Fibroblast of pulmonary artery (primary cell): ENCODE data around the gene CIROP.

Experiments
- DNase-seq: peaks from one replicate; pipeline ENCODE4 v3.0.0-alpha.2; 2010; ENCODE audit warnings: low read depth
- H3K4me3 ChIP-seq: replicated peaks from 2 replicates; pipeline ENCODE4 v1.5.1; 2011; ENCODE audit warnings: low read depth, mild to moderate bottlenecking, control low read depth, low read length, moderate library complexity
- CTCF ChIP-seq: IDR thresholded peaks from 2 replicates; pipeline ENCODE4 v1.5.1; 2011; ENCODE audit warnings: mild to moderate bottlenecking, control low read depth, low read length, inconsistent platforms; ENCODE audit errors: missing control alignments

Gene CIROP

GRCh38 chr14:23093991-23094665, 10.7 kb downstream of the CIROP start:
- no peak for DNase-seq
- TF ChIP-seq CTCF = peak; percentile 32
- H3K4me3 ChIP-seq = peak overlapping the region; percentile 70

- H3K4me3 ChIP-seq = peak overlapping the region; percentile 70
- DNase-seq = no peak
- no peak for TF ChIP-seq CTCF
These were observed 11.3 kb downstream of the CIROP start for GRCh38 chr14:23093526-23093925.

GRCh38 chr14:23093104-23093503, 11.7 kb downstream of the CIROP start:
- DNase-seq = no peak
- no peak for TF ChIP-seq CTCF
- H3K4me3 ChIP-seq = peak overlapping the region; percentile 70

GRCh38 chr14:23091294-23092225, 13.2 kb downstream of the CIROP start:
- DNase-seq = no peak
- TF ChIP-seq CTCF = no peak
- H3K4me3 ChIP-seq = no peak overlapping the region

- DNase-seq = no peak
- no peak overlapping the region for H3K4me3 ChIP-seq
- no peak for TF ChIP-seq CTCF
These were observed 14.5 kb downstream of the CIROP start for GRCh38 chr14:23090254-23090636.

- no peak for TF ChIP-seq CTCF
- H3K4me3 ChIP-seq = no peak overlapping the region
These were observed 15.1 kb downstream of the CIROP start for GRCh38 chr14:23089498-23090253.

More at GRCh38 chr14:23089498-23090253, 15.1 kb downstream of the CIROP start:
- no peak for DNase-seq
